Hypothalamus (tissue), 51 donors: ENCODE measurements around the gene POLK.
"Not testable (repeated sequence)": the region's sequence is repeated elsewhere in the genome, so short reads cannot be mapped to it uniquely, and the experiment has no call there.

ENCODE experiments used
- DNase-seq, 51 donors: peaks; one replicate each; lab custom pipeline; 2025; lab: John Stamatoyannopoulos, UW

Gene POLK

DNA sequence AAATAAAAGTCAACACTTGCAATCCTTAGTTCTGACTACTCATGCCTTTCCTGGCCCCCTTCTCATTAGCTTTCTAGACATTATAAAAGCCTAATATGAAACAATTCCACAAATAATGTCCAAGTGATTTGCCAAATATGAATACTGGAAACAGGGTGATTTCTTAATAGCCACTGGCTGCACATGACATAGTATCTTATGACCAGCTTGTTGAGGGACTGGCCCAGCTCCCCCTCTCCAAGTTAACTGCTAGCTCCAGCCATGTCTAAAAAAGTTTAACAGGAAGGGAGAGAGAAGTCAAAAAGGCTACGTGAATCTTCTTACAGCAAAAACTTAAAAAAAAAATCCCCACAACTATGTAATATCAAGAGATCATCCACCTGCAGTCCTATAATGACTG, 1.7 kb upstream of the POLK start:
- no peak for DNase-seq

DNA sequence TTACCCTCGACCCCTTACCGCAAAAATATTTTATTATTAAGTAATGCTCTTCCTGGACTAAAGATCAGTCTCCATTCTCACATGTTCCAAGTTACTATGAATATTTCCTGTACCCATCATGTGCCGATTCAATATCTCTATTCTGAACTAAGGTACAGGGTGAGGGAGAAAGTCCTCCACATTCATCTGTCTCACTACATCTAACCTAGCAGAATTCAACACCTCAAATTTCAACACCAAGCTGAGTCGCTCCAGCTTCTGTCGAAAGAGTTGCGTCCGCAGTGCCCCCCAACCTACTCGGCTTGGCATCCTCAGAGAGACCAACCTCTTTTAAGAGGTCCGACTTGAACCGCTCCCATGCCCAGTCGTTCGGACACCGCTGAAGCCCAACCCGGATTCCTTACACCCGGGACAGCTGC, 1.3 kb upstream of the POLK start:
- DNase-seq = peak in 9 of 51 donors; percentile 14 to 69 (median 45)

DNA sequence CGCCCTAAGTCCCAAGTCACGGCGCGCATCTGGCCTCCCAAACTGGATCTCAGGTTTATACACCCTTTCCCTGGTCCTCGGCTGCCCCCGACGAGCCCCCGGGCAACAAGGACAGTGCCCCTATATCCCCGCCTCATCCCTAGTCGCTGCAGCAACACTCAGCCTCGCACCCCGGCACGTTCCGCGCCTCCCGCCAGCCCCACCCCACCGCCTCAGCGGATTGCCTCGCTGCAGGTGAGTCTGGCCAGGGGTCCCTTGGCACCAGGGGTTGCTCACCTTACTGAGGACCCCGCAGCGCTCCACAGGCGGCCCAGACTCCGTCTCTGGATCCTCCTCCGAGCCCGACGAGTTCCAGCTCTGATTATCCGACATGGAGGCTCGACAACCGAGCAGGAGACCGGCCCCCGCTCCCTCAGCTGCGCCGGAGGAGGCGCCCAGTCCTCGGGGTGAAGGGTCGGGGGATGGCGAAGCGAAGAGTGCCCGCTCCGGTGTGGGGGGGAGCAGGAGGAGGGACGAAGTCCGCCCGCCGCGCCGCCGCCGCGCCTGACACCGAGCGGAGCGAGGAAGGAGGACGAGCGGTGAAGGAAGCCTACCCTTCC, 756 bp upstream of the POLK start:
- DNase-seq = peak in 45 of 51 donors; percentile 14 to 83 (median 56)

DNA sequence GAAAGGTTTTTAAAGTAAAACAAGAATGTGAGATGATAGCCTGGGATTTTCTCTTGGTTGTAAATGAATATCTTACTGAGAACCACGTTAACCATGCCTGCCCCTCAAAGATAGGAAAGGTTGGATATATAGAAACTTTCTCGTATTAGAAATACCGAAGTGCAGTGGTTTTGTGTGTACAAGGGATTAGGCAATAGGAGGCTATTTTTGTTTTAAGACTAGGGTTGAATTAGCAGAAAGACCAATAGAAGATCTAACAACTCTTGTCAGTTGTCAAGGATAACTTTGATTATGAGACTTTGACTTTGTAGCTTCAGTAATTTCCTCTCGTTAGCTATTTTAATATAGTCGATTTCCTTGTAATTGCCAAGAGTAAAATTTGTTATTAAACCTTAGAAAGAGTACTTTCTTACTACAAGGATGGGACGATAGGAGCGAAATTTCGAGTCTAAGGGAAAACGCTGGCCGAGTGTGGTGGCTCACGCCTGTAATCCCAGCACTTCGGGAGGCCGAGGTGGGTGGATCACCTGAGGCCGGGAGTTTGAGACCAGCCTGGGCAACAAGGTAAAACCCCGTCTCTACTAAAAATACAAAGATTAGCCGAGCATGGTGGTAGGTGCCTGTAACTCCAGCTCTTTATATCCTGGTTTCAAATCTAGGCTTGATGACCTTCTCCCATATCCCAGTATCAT, 838 bp downstream of the POLK start:
- no peak for DNase-seq

DNA sequence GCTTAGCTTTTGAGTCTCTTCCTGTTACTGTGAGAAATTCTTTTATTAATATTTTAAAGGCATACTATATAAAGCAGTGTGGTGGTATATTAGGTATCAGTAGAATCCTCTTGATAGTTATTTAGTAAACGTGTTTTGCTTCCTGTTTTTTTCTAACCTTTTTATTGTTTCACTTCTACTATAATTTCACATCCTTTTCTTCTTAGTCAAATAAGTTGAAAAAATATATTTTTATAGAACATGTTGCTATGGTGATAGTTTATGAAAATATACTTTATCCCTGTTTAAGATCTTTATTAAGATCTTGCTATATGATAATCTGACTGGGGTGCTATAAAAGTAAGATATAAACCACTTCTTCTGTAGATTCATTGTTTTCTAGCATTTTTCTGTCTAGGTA, 2.1 kb downstream of the POLK start:
- no peak for DNase-seq

DNA sequence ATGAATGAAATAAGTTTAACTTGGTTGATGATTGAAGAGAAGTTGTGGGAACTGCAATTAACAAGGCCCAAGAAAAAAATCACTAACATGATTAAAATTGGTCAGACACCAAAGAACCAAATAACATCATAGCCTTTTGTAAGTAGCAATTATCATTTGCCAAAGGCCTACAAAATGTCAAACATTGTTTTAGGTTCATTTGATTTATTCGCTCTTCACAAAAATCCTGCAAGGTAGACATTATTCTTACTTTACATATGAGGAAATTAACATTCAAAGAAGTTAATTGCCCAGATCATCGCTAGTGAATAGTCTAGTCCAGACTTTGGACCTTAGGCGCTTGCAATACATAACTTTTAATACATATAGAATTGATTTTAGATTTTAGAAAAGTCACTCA, 2.6 kb downstream of the POLK start:
- DNase-seq = no peak

DNA sequence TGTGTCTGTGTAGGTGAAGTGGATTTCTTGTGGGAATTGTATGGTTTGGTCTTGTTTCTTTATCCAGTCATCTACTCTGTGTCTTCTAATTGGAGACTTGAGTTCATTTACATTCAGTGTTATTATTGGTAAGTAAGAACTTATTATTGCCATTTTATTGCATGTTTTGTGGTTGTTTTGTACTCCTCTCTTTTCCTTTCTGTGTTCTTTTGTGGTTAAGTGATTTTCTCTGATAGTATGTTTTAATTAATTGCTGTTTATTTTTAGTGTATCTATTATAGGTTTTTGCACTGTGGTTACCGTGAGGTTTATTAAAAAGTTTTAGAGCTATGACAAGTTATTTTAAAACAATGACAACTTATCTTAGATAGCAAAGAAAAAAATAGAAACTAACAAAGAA, 8.1 kb downstream of the POLK start:
- no peak for DNase-seq

DNA sequence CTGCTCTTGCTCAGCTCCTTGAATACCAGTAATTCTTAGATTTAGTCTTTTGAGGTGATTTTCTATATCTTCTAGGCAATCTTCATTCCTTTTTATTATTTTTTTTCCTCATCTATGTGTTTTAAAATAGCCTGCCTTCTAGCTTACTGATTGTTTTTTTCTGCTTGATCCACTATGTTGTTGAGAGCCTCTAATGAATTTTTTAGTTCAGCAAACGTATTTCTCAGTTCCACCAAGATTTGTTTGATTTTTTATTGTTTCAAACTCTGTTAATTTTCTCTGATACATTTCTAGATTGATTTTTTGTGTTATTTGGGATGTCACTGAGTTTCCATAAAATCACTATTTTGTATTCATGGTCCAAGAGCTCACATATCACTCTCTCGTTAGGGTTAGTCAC, 9.5 kb downstream of the POLK start:
- DNase-seq = no peak

DNA sequence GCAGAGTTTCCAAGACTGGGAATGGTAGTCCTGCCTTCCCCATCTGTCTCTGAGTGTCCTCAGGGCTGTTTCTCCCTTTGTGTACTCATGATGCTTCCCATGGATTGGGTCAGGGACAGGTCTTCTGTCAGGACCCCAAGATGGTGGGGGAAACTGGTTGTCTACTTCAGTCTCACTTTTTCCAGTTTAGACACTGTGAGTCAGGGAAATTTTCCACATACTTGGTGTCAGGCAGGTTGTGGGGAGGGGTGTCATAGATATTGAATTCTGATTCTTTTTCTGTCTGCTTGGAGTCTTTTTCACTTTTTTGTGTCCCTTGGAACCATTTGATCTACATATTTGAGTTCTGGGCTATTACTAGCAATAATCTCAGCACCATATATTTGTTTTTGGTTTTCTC, 10.3 kb downstream of the POLK start:
- DNase-seq = no peak

DNA sequence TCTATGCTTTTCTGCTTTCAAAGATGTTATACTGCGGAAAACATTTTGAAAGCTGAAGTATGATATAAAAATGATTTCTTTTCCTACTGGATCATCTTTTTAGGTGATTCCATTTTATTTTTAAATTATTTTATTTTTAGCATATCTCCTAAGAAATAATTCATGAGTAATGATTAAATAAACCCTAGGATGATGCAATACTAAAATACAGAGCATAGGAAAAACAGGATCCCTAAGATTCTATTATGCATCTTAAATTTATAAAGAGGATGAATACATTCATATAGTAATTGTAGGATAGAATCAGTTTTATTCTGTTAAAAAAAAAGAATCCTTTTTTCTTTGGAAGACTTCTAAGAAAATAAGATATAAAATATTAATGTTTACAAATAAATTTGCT, 10.9 kb downstream of the POLK start:
- DNase-seq = no peak

DNA sequence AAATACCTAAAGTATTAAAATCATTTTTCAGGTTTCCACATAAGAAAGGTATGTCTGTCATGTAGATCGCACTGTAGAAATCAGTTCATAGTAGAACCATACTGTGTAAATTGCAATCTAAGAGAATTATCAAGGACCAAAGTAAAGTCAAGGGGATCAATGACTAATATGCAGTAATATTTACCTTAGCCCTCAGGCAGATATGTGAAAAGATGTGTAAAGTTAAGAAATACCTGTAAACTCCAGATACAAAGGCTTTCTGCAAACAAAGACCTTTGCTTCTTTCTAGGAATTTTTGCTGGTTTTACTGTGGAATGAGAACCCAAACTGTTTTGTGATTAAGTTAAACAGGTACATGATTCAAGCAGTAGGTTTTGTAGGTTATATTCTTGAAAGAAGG, 11.6 kb downstream of the POLK start:
- DNase-seq = no peak

DNA sequence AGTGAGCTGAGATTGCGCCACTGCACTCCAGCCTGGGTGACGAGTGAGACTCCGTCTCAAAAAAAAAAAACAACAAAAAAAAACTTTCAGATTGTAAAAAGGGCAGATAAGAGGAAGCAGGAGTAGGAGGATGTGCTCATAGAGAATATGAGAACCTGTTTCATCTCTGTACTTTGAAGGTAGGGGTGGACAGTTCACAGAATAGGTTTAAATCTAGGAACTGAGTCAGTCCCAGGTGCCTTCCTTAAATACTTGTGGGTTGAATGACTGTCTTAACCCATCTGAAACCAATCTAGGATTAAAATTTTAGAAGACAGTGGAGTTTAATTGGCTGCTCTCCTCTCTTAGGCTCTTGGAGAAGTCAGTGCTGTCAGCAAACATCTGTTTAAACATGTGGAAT, 12.4 kb downstream of the POLK start:
- DNase-seq = no peak

DNA sequence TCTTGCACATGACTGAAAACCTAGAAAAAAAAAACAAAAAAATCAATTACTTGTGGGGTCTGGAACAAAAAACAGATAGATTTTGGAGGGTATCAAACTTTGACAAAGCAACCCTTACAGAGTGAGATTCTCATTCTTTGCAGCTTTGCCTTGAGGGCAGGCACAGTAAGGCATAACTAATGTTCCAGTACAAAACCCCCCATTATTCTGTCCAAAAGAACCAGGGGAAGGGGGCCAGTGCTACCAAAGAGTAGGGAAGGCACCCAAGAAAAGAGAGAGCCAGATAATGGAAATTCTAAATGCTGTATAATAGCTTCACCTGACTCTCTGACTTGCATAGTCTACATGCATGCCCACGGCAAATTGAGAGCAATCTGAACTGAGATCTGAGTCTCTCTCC, 12.9 kb downstream of the POLK start:
- DNase-seq = no peak

DNA sequence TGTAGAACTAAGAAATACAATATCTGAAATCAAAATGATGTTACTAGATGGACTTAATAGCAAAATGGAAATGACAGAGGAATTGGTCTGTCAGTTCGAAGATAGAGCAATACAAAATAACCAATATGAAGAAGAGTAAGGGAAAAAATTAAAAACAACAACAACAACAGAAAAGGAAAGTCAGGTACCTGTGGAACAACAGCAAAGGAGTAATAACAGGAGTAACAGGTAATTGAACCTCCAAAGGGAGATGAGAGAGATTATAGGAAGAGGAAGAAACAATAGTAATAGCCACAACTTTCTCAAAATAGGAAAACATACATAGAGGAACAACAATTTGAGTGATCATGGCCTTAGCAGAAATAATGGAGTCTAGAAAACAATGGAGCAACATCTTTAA, 13.7 kb downstream of the POLK start:
- DNase-seq = no peak

DNA sequence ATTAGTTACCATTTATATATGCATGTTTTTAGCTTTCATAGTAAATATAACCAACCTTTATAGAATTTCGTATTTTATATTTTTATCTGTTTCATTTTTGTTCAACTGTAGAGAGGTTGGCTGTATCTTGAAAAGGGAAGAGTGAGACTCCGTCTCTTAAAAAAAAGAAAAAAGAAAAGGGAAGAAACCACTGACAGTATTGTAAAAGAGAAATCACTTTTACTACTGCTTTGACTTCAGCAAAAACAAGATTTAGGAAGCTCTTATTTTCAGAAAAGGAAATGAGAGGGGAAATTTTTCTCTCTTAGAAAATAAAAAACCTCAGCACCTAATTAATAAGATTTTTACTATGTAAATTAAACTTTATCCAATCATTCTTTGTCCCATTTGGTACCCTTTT, 14.4 kb downstream of the POLK start:
- no peak for DNase-seq

DNA sequence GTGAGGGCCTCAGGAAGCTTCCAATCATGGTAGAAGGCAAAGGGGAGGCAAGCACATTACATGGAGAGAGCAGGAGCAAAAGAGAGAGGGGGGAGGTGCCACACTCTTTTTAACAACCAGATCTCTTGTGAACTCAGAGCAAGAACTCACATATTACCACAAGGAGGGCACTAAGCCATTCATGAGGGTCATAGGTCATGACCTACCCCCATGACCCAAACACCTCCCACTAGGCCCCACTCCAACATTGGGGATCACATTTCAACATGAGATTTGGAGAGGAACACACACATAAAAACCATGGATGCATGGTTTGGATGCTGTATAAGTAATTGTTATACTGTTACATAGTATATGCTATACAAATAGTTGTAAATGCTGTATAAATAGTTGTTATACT, 17.5 kb downstream of the POLK start:
- no peak for DNase-seq

DNA sequence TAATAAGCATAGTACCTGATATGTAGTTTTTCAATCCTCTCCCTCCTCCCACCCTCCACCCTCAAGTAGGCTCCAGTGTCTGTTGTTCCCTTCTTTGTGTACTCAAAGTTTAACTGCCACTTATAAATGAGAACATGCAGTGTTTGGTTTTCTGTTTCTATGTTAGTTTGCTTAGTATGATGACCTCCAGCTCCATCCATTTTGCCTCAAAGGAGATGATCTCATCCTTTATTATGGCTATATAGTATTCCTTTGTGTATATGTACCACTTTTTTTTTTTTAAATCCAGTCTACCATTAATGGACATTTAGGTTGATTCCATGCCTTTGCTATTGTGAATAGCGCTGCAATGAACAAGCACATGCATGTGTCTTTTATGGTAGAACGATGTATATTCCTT, 20.5 kb downstream of the POLK start:
- no peak for DNase-seq

DNA sequence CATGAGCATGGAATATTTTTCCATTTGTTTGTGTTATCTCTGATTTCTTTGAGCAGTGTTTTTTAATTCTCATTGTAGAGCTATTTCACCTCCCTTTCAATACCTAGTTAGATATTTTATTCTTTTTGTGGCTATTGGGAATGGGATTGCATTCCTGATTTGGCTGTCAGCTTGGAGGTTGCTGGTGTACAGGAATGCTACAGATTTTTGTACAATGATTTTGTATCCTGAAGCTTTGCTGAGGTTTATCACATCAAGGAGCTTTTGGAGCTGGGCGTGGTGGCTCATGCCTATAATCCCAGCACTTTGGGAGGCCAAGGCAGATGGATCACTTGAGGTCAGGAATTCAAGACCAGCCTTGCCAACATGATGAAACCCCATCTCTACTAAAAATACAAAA, 22.0 kb downstream of the POLK start:
- not testable (repeated sequence) for DNase-seq

DNA sequence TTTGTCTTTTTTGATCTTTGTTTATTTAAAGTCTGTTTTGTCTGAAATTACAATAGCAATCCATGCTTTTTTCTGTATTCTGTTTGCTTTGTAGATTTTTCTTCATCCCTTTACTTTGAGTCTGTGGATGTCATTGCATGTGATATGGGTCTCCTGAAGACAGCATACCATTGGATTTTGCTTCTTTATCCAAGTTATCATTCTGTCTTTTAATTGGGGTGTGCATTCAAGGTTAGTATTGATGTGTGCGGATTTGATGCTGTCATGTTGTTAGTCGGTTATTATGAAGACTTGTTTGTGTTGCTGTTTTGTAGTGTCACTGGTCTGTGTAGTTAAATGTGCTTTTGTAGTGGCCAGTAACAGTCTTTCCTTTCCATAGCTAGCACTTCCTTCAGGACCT, 23.0 kb downstream of the POLK start:
- no peak for DNase-seq

DNA sequence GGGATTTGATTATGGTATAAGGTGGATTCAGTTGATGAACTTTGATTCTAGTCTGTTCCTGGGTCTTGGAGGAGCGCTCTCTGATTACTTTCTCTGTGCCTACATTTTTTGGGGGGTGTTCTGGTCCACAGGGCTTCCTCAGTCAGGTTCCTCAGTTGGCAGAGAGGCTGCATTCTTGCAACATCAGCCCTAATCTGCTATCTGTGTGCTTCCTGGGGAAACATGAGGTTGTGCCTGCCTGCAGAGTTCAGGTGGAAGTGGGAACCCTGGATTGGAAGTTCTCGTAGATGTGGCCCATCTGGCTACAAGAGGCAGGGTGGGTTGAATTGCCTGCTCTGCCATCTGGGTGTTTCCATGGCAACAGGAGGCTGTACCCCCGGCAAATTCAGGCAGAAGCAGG, 24.5 kb downstream of the POLK start:
- DNase-seq = no peak

DNA sequence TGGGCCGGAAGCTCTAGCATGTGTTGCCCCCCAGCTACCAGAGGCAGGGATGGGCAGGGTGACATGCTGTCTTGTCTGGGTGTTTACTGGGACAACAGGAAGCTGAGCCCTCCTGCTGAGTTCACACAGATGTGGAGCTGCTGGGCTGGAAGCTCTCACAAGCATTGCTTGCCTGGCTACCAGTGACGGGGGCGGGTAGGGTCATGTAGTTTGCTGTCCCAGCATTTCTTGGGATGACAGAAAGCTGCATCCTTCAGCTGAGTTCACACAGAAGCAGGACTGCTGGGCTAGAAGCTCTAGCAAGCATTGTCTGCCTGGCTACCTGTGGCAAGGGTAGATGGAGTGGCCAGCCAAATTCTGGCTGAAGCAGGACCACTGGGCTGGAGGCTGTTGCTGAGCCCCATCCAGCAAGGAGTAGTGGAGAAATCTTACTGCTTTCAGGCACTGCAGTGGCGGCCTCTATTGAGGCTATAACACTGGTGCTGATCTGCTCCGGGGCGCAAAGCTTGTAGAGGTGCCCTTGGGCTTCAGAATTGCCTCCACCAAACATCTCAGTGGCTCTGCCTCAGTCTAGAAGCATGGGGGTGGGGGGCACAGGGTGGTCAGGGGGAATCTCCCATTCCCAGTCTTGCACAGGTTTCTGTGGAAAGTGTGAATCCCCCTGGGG, 25.1 kb downstream of the POLK start:
- DNase-seq = no peak

DNA sequence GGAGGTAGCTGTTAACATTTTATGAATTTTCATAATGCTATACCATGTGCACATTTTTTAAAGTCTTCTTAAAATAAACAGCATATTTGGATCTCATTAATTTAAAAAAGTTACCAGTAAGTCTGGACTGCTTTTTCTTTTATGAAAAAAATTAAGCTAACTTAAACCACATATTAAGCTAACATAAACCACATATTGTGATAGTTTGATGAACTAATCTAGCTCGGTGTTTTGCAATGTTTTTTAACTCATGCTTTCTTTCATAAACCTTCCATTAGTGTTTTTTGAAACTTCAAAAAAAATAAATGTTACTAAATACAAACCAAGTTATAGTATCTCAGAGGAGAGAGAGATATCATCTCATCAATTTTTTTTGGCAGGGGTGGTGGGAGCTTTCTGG, 26.5 kb downstream of the POLK start:
- DNase-seq = no peak
